GM18507 (cell line): ENCODE measurements around the gene MRPL23.

ENCODE experiments used
- DNase-seq: peaks from one replicate; pipeline ENCODE4 v3.0.0; 2011; ENCODE audit warnings: low read depth; ENCODE audit not compliant: insufficient read length; ENCODE audit errors: extremely low spot score
- FAIRE-seq: peaks from 2 replicates; lab custom pipeline; 2011; peaks lifted over from hg19 to GRCh38; lab: Jason Lieb, UNC

The MRPL23 gene

GRCh38 chr11:1947592-1948237, 583 bp downstream of the MRPL23 start:
- DNase-seq = no peak
- FAIRE-seq = no peak

- no peak for FAIRE-seq
These were observed 1.3 kb downstream of the MRPL23 start for GRCh38 chr11:1948389-1948788.

GRCh38 chr11:1949302-1949701, 2.2 kb downstream of the MRPL23 start:
- DNase-seq = no peak
- no peak for FAIRE-seq

More at GRCh38 chr11:1948389-1948788, 1.3 kb downstream of the MRPL23 start:
- no peak for DNase-seq

GRCh38 chr11:1949922-1950321, 2.8 kb downstream of the MRPL23 start:
- FAIRE-seq (no peak), DNase-seq (no peak)

- no peak for DNase-seq
- FAIRE-seq = no peak
These were observed 5.8 kb downstream of the MRPL23 start for GRCh38 chr11:1952806-1953482.

GRCh38 chr11:1953489-1954266, 6.5 kb downstream of the MRPL23 start:
- FAIRE-seq = peak; percentile 79
- DNase-seq = no peak

- no peak for DNase-seq
- no peak for FAIRE-seq
These were observed 11.2 kb downstream of the MRPL23 start for GRCh38 chr11:1958367-1958766.

GRCh38 chr11:1959786-1960185, 12.7 kb downstream of the MRPL23 start:
- DNase-seq (no peak), FAIRE-seq (no peak)

- no peak for DNase-seq
- no peak for FAIRE-seq
These were observed 16.7 kb downstream of the MRPL23 start for GRCh38 chr11:1963864-1964263.

- no peak for FAIRE-seq
These were observed 17.2 kb downstream of the MRPL23 start for GRCh38 chr11:1964348-1964747.

GRCh38 chr11:1964955-1965354, 17.8 kb downstream of the MRPL23 start:
- no peak for DNase-seq
- FAIRE-seq = no peak

More at GRCh38 chr11:1964348-1964747, 17.2 kb downstream of the MRPL23 start:
- DNase-seq = no peak

- FAIRE-seq (no peak), DNase-seq (no peak)
These were observed 19.4 kb downstream of the MRPL23 start for GRCh38 chr11:1966531-1966930.

GRCh38 chr11:1967641-1968225, 20.6 kb downstream of the MRPL23 start:
- DNase-seq (no peak), FAIRE-seq (no peak)

- FAIRE-seq = no peak
- no peak for DNase-seq
These were observed 21.4 kb downstream of the MRPL23 start for GRCh38 chr11:1968454-1969002.

- DNase-seq (no peak), FAIRE-seq (no peak)
These were observed 21.9 kb downstream of the MRPL23 start for GRCh38 chr11:1969035-1969434.

GRCh38 chr11:1969776-1970175, 22.6 kb downstream of the MRPL23 start:
- FAIRE-seq (no peak), DNase-seq (no peak)

GRCh38 chr11:1970956-1971355, 23.8 kb downstream of the MRPL23 start:
- DNase-seq (no peak), FAIRE-seq (no peak)

GRCh38 chr11:1975185-1975584, 28.1 kb downstream of the MRPL23 start:
- no peak for FAIRE-seq

GRCh38 chr11:1978720-1979473, 31.8 kb downstream of the MRPL23 start:
- FAIRE-seq (no peak), DNase-seq (no peak)

More at GRCh38 chr11:1975185-1975584, 28.1 kb downstream of the MRPL23 start:
- DNase-seq = no peak
